Adipocyte (in vitro differentiated cells): Measurements from ENCODE around the gene MRE11.
"Not testable (repeated sequence)": the region's sequence is repeated elsewhere in the genome, so short reads cannot be mapped to it uniquely, and the experiment has no call there.

Experiments used
- DNase-seq: peaks from one replicate; pipeline ENCODE4 v3.0.0-alpha.2; 2015; ENCODE audit warnings: low read depth
- H3K27me3 ChIP-seq: replicated peaks from 2 replicates; pipeline ENCODE4 v1.7.0; 2013; ENCODE audit warnings: mild to moderate bottlenecking, low read length, moderate library complexity; ENCODE audit not compliant: control insufficient read depth, insufficient read depth
- H3K36me3 ChIP-seq: 2 replicates; pipeline ENCODE4 v1.7.0; 2013; ENCODE audit warnings: low read length, mild to moderate bottlenecking, moderate library complexity; ENCODE audit not compliant: control insufficient read depth, insufficient read depth, severe bottlenecking
- H3K4me1 ChIP-seq: 2 replicates; pipeline ENCODE4 v1.7.0; 2013; ENCODE audit warnings: mild to moderate bottlenecking, low read length, moderate library complexity; ENCODE audit not compliant: control insufficient read depth, insufficient read depth
- H3K4me3 ChIP-seq: 2 replicates; pipeline ENCODE4 v1.7.0; 2013; ENCODE audit warnings: mild to moderate bottlenecking, low read length, moderate library complexity
- H3K9ac ChIP-seq: 2 replicates; pipeline ENCODE4 v1.7.0; 2013; ENCODE audit warnings: mild to moderate bottlenecking, low read length, moderate library complexity
- H3K9me3 ChIP-seq: 2 replicates; pipeline ENCODE4 v1.7.0; 2013; ENCODE audit warnings: mild to moderate bottlenecking, low read length, moderate library complexity; ENCODE audit not compliant: control insufficient read depth

Gene MRE11

DNA sequence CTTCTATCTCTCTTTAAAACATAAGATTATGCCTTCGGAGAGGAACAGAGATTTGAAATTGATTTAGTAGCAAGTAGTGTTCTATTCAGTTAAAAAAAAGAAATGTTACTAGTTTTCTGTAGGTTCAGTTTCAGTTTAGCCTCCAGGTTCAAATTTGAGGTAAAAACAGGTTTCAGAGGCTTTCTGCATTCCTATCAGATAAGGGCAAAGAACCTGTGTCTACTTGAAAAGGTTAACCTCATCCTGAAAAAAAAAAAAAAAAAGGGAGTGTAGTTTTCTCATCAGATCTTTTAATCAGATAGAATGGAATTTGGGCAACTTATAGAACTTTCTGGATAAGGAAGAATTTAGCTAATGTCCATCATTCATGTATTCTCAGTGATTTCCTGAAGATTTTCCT, 30.7 kb upstream of the MRE11 start:
- DNase-seq = no peak
- Histone ChIP-seq H3K27me3 (no peaks in the 10 kb centered on the region), H3K4me3 (no peak overlapping the region), H3K36me3 (no peaks in the 10 kb centered on the region), H3K4me1 (peaks cover 7% of the 10 kb centered on the region), H3K9me3 (no peaks in the 10 kb centered on the region), H3K9ac (no peak overlapping the region)

DNA sequence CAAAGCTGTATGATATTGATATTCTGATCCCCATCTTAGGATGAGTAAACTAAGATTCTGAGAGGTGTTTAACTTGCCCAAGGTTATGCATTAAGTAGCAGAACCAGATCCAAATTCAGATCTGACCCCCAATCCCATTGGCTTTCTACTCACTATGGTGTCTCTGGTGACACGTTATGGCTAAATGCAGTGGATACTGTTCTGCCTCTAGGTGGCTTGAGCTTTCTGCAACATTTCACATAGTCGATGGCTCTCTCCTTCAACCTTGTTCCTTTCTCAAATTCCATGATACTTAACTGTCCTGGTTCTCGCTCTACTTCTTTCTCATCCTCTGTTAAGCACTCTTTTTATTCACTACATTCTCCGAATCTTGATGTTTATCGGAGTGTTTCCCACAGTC, 28.0 kb upstream of the MRE11 start:
- Histone ChIP-seq H3K9ac (no peak overlapping the region), H3K4me1 (peaks cover 7% of the 10 kb centered on the region), H3K36me3 (no peaks in the 10 kb centered on the region), H3K9me3 (no peaks in the 10 kb centered on the region), H3K4me3 (no peak overlapping the region), H3K27me3 (no peaks in the 10 kb centered on the region)
- peak; percentile 38 for DNase-seq

DNA sequence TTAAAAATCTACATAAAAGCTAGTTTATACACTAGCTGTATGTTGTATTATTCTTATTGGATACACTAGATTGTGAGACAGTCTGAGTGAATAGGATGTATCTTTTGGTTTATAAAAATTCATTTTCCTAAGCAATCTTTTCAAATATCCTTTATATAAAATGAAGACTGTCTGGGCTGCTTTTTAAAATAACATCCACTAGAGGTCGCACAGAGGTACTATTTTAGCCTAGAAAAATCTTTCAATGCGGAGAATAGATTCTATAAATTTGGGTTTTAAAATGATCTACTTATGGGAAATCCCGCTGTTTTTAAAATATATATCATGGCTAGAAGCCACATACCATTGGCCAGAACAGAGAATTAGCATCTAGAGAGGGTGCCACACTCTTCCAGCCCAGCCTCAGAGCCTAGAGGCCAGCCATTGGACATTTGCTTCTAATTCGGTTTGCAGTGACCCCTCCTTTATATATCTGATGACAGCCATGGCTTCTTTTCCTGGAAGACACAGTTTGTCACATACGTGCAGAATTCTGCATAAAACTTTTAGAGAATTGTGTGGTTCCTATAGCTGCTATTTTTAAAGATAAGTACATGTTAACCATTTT, 25.9 kb upstream of the MRE11 start:
- peak; percentile 83 for DNase-seq

DNA sequence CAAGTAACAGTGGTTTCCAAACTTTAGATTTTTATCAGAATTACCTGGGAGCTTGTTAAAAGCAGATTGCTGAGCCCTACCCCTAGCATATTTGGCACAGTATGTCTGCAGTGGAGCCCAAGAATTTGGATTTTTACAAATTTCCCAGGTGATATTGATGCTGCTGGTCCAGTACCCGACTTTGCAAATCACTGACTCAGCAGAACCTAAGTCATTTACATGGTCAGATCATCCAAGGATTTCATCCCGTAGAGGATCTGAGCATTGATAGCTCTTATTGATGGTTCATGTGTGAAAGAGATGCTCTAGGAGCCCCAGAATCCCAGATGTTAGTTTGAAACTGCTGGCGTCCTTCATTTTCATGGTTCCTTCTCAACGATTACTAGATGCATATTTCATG, 24.7 kb upstream of the MRE11 start:
- Histone ChIP-seq H3K36me3 (no peaks in the 10 kb centered on the region), H3K27me3 (no peaks in the 10 kb centered on the region), H3K4me3 (no peak overlapping the region), H3K9ac (no peak overlapping the region), H3K4me1 (no peaks in the 10 kb centered on the region), H3K9me3 (no peaks in the 10 kb centered on the region)
- no peak for DNase-seq

More for the DNA sequence above, 25.9 kb upstream of the MRE11 start:
- no peaks in the 10 kb centered on the region for H3K9me3 ChIP-seq
- no peaks in the 10 kb centered on the region for H3K36me3 ChIP-seq
- H3K9ac ChIP-seq = no peak overlapping the region
- H3K27me3 ChIP-seq = no peaks in the 10 kb centered on the region
- H3K4me3 ChIP-seq = no peak overlapping the region
- H3K4me1 ChIP-seq = no peaks in the 10 kb centered on the region

DNA sequence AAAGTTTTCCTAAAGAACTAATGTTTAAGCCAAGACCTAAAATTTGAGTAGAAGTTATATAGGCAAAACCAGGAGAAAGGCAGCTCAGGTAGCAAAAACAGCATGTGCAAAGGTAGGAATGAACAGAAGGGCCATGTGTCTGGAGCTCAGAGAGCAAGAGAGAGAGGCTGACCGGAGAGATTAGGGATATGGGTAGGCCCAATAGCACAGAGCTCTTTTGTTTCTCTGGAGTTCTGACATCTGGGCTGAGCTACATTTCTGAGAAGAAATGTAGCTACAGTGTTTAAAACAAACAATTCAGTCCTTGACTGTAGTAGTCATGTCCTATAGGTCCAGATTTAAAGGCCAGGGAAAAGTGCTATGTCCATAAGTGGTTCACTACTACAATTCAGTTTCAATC, 23.1 kb upstream of the MRE11 start:
- no peak for DNase-seq
- Histone ChIP-seq H3K36me3 (no peaks in the 10 kb centered on the region), H3K9ac (no peak overlapping the region), H3K27me3 (no peaks in the 10 kb centered on the region), H3K9me3 (no peaks in the 10 kb centered on the region), H3K4me3 (no peak overlapping the region), H3K4me1 (peaks cover 7% of the 10 kb centered on the region)

DNA sequence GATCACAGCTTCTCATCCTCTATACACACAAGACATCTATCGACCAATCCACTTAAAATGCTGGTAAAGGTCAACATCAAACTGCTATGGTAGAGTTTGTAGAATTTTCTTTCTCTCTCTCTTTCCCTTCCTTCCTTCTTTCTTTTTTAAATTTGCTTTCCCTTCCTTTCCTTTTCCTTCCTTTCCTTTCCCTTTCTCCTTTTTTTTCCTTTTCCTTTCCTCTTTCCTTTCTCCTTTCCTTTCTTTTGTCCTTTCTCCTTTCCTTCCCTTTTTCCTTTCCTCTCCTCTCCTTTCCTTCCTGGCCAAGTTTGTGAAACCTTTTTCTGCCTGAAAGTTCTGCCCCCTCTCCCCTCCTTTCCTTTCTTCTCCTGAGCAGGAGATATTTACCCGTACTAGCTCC, 21.8 kb upstream of the MRE11 start:
- Histone ChIP-seq H3K9ac (no peak overlapping the region), H3K36me3 (no peaks in the 10 kb centered on the region), H3K4me1 (peaks cover 7% of the 10 kb centered on the region), H3K4me3 (no peak overlapping the region), H3K9me3 (no peaks in the 10 kb centered on the region), H3K27me3 (no peaks in the 10 kb centered on the region)
- DNase-seq = no peak

DNA sequence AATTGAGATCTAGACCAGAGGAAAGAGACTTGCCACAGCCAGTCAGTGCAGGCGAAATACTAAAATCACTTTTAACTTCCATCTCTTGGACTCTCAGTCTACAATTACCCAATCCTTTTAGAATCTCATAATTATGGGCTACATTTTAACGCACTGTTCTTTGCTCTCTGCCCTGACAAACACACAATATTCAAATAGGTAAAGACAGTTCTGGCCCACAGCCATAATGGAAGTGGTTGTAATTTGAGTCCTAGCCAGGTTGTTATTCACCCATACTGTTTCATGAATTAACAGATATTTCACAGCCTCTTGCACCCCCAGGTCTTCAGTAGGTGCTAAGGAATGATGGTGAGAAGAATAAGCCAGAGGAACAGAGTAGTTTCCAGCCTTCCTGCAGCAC, 19.4 kb upstream of the MRE11 start:
- Histone ChIP-seq H3K9me3 (no peaks in the 10 kb centered on the region), H3K9ac (no peak overlapping the region), H3K4me1 (peaks cover 7% of the 10 kb centered on the region), H3K27me3 (no peaks in the 10 kb centered on the region), H3K36me3 (no peaks in the 10 kb centered on the region), H3K4me3 (peak overlapping the region; percentile 84)
- no peak for DNase-seq

DNA sequence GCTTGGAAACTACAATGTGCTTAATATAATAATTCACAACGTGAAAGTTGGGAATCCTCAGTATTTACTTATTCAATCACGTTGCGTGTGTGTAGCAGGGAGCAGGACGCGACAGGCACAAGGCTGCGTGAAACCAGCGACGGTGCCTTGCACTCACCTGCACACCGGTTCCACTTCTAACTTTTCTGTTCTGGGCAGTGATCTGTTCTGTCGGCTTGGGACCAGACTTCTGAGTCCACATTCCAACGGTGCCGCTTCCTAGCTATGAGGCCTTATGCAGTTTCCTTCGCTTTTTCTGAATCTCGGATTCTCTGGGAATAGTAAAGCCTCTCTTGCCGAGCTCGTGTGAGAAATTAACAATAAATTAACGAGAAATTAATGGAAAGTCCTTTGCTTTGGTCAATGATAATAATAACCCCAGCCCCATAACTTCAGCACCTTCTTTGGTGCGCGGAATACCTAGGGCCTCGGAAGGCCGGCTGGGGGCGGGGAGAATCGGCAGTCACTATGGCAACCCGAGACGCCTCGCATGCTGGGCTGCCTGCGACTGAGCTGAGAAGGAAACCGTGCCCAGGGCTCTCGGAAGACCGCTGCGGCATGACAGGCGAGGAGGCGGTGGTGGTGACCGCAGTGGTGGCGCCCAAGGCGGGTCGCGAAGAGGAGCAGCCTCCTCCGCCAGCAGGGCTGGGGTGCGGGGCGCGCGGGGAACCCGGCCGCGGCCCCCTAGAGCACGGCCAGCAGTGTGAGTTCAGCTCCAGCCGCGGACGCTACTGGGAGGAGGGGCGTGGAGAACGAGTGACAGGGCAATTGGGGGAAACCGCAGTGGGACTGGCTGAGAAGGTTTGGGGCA, 18.5 kb upstream of the MRE11 start, which contains the start of gene C11orf97:
TSS of gene C11orf97 (plus strand) at position 530 of the 850 bp plus-strand sequence. CDS start at position 598, 68 bp downstream.
- peak within 1 kb of the TSS; percentile 30 for H3K9ac ChIP-seq
- peak; percentile 68 for DNase-seq
- H3K9me3 ChIP-seq = no peaks in the 10 kb centered on the region
- peak within 1 kb of the TSS; percentile 84 for H3K4me3 ChIP-seq
- peaks cover 7% of the 10 kb centered on the region for H3K4me1 ChIP-seq
- no peaks in the 10 kb centered on the region for H3K36me3 ChIP-seq
- no peaks in the 10 kb centered on the region for H3K27me3 ChIP-seq

DNA sequence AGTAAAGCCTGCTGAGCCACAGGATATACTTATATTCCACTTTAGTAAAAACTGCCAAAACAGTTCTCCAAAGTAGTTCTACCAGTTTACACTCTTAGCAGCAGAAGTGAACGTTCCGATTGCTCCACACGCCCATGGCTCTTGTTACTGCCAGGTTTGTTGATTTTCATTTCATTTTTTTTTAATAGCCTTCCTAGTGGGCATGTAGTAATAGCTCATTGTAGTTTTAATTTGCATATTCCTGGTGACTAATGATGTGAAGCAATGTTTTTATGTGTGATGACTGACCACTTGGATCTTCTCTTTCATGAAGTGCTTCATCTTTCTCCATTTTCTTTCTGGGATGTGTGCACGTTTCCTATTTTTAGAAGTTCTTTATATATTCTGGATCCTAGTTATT, 13.8 kb upstream of the MRE11 start:
- H3K4me3 ChIP-seq = no peak overlapping the region
- H3K27me3 ChIP-seq = no peaks in the 10 kb centered on the region
- no peaks in the 10 kb centered on the region for H3K4me1 ChIP-seq
- DNase-seq = no peak
- no peaks in the 10 kb centered on the region for H3K9me3 ChIP-seq
- H3K9ac ChIP-seq = no peak overlapping the region
- H3K36me3 ChIP-seq = no peaks in the 10 kb centered on the region

DNA sequence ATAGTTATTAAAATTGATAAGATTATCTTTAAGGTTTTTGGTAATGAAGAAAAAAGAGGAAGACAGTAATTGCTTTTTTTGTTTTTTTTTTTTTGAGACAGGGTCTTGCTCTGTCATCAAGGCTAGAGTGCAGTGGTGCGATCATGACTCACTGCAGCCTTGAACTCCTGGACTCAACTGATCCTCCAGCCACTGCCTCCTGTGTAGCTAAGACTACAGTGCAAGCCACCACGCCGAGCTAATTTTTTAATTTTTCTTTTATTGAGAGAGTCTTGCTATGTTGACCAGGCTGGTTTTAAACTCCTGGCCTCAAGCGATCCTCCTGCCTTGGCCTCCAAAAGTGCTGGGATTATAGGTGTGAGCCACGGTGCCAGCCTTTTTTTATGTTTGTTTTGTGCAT, 12.9 kb upstream of the MRE11 start:
- not testable (repeated sequence) for DNase-seq, H3K4me3 ChIP-seq, H3K4me1 ChIP-seq, H3K9ac ChIP-seq, H3K27me3 ChIP-seq, H3K9me3 ChIP-seq, H3K36me3 ChIP-seq

DNA sequence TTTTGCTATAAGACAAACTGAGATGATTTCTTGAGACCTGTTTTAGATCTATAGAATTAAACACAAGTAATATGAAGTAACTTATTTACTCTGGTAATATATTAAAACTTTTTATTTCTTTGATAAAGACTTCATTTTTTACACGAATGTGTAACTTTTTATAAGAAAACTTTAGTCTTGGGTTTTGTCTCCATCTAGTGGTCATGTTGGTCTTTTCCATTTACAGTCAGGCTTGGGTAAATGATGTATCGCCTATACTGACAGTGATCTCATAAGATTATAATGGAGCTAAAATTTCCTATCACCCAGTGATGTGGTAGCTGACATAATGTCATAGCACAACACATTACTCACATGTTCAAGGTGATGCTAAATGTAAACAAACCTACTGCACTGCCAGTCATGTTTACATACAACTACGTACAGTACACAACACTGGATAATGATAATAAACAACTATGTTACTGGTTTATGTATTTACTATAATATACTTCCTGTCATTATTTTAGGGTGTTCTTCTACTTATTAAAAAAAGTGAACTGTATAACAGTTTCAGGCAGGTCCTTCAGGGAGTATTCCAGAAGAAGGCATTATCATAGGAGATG, 11.1 kb upstream of the MRE11 start:
- no peaks in the 10 kb centered on the region for H3K4me1 ChIP-seq
- no peak overlapping the region for H3K4me3 ChIP-seq
- no peaks in the 10 kb centered on the region for H3K9me3 ChIP-seq
- DNase-seq = peak; percentile 90
- peaks cover 3% of the 10 kb centered on the region for H3K36me3 ChIP-seq
- H3K27me3 ChIP-seq = no peaks in the 10 kb centered on the region
- no peak overlapping the region for H3K9ac ChIP-seq
